Vagina (tissue), 2 donors: ENCODE data around the gene ERBB4.

Experiments used
- POLR2A ChIP-seq, 2 donors: fragments of 450-650 bp; IDR thresholded peaks; one replicate each; pipeline ENCODE4 v1.6.1; 2017; ENCODE audit warnings: antibody characterized with exemption in 2 of 2, mild to moderate bottlenecking in 2 of 2, moderate library complexity in 2 of 2
- TF ChIP-seq, protein P1 (sequence below), 3 experiments: fragments of 450-650 bp in 2 of 3; fragments of 200-600 bp in 1 of 3; sonication (generic) in 1 of 3; IDR thresholded peaks; one replicate each; pipeline ENCODE4 v1.5.1; 2017 to 2019; ENCODE audit warnings: antibody characterized with exemption in 3 of 3, mild to moderate bottlenecking in 2 of 3, moderate library complexity in 2 of 3

DNA sequence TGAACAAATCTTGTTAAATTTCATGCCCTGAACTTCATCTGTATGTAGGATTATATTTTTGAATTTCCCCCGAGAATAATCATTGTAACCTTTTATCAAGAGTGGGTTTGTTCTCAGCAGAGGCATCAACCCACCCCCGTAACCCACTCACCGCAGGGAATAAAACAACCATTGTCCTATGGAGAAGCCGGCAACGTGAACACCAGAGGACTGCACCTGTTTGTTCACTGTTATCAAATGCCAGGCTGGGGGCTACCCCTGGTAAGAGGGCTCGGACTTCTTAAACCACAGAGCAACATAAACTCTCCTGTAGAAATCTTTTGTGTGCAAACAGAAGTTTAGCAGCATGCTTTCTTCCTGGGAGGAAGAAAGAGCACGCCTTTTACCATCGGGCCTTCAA is 610.4 kb downstream of the ERBB4 start:
- TF ChIP-seq, protein P1, sequence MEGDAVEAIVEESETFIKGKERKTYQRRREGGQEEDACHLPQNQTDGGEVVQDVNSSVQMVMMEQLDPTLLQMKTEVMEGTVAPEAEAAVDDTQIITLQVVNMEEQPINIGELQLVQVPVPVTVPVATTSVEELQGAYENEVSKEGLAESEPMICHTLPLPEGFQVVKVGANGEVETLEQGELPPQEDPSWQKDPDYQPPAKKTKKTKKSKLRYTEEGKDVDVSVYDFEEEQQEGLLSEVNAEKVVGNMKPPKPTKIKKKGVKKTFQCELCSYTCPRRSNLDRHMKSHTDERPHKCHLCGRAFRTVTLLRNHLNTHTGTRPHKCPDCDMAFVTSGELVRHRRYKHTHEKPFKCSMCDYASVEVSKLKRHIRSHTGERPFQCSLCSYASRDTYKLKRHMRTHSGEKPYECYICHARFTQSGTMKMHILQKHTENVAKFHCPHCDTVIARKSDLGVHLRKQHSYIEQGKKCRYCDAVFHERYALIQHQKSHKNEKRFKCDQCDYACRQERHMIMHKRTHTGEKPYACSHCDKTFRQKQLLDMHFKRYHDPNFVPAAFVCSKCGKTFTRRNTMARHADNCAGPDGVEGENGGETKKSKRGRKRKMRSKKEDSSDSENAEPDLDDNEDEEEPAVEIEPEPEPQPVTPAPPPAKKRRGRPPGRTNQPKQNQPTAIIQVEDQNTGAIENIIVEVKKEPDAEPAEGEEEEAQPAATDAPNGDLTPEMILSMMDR (IDR thresholded peaks at IDR 0.05), result no peak
- no peak for TF ChIP-seq POLR2A (IDR thresholded peaks at IDR 0.05)
